HG02759 (cell line): ENCODE measurements around the gene C3orf49.

Experiments used
- ATAC-seq: cut with Tn5 transposase; IDR thresholded peaks from one replicate; pipeline ENCODE4 v1.9.1; 2021; ENCODE audit warnings: mild to moderate bottlenecking, moderate library complexity; ENCODE audit not compliant: unreplicated experiment

C3orf49 gene

GRCh38 chr3:63819151-63819398, at the start of gene C3orf49:
C3orf49 (plus strand) TSS chr3:63819299; CDS start chr3:63819472, 173 bp downstream.
- ATAC-seq = no peak

- ATAC-seq = no peak
Observed at GRCh38 chr3:63774781-63775180, 44.3 kb upstream of the C3orf49 start.

- ATAC-seq = no peak
Observed at GRCh38 chr3:63779227-63779626, 39.9 kb upstream of the C3orf49 start.

GRCh38 chr3:63791974-63792373, 27.1 kb upstream of the C3orf49 start:
- ATAC-seq = no peak

GRCh38 chr3:63795438-63795837, 23.7 kb upstream of the C3orf49 start:
- no peak for ATAC-seq

- ATAC-seq = no peak
Observed at GRCh38 chr3:63798544-63798943, 20.6 kb upstream of the C3orf49 start.

- no peak for ATAC-seq
Observed at GRCh38 chr3:63798949-63799348, 20.1 kb upstream of the C3orf49 start.

- ATAC-seq = no peak
Observed at GRCh38 chr3:63800097-63800496, 19.0 kb upstream of the C3orf49 start.

GRCh38 chr3:63803911-63804310, 15.2 kb upstream of the C3orf49 start:
- ATAC-seq = no peak

GRCh38 chr3:63807961-63808565, 11.0 kb upstream of the C3orf49 start:
- ATAC-seq = no peak

GRCh38 chr3:63808633-63809032, 10.5 kb upstream of the C3orf49 start:
- no peak for ATAC-seq

- ATAC-seq = no peak
Observed at GRCh38 chr3:63809607-63810006, 9.5 kb upstream of the C3orf49 start.

GRCh38 chr3:63814237-63814636, 4.9 kb upstream of the C3orf49 start:
- ATAC-seq = no peak

- no peak for ATAC-seq
Observed at GRCh38 chr3:63817225-63817624, 1.9 kb upstream of the C3orf49 start.

GRCh38 chr3:63818282-63819150, 583 bp upstream of the C3orf49 start:
- ATAC-seq = peak; percentile 83

GRCh38 chr3:63824309-63824708, 5.2 kb downstream of the C3orf49 start:
- ATAC-seq = no peak

- no peak for ATAC-seq
Observed at GRCh38 chr3:63830526-63830925, 11.4 kb downstream of the C3orf49 start.

GRCh38 chr3:63832395-63832794, 13.3 kb downstream of the C3orf49 start:
- ATAC-seq = no peak

GRCh38 chr3:63841704-63842103, 22.6 kb downstream of the C3orf49 start:
- ATAC-seq = no peak

- no peak for ATAC-seq
Observed at GRCh38 chr3:63842127-63842526, 23.0 kb downstream of the C3orf49 start.

GRCh38 chr3:63845215-63845614, 26.1 kb downstream of the C3orf49 start:
- ATAC-seq = no peak

GRCh38 chr3:63847718-63848450, 28.8 kb downstream of the C3orf49 start:
- no peak for ATAC-seq
